Osteoblast (primary cell): ENCODE measurements around the gene CNKSR1. TPM values are rescaled to one million over a fixed set of nuclear protein-coding genes. Genes with fewer than 3 reads are reported as not detected.

Experiments
- DNase-seq: peaks from one replicate; pipeline ENCODE4 v3.0.0; 2011; ENCODE audit warnings: low spot score, mixed read lengths; ENCODE audit not compliant: insufficient read length; ENCODE audit errors: missing footprints
- H2AFZ ChIP-seq: 2 replicates; pipeline ENCODE4 v1.6.0; 2011; ENCODE audit warnings: mild to moderate bottlenecking, low read length
- H3K27ac ChIP-seq: 2 replicates; pipeline ENCODE4 v1.5.1; 2011; ENCODE audit warnings: mild to moderate bottlenecking, low read depth, low read length, moderate library complexity
- H3K27me3 ChIP-seq: 2 replicates; pipeline ENCODE4 v1.6.0; 2012; ENCODE audit warnings: mild to moderate bottlenecking, control low read depth, inconsistent platforms, low read length, moderate library complexity; ENCODE audit not compliant: insufficient read depth
- H3K36me3 ChIP-seq: 2 replicates; pipeline ENCODE4 v1.5.1; 2011; ENCODE audit warnings: mild to moderate bottlenecking, low read length, control low read depth, moderate library complexity; ENCODE audit not compliant: insufficient read depth
- H3K4me1 ChIP-seq: 2 replicates; pipeline ENCODE4 v1.5.1; 2011; ENCODE audit warnings: mild to moderate bottlenecking, low read length, control low read depth, moderate library complexity; ENCODE audit not compliant: insufficient read depth
- H3K4me2 ChIP-seq: 2 replicates; pipeline ENCODE4 v1.6.0; 2011; ENCODE audit warnings: mild to moderate bottlenecking, low read length; ENCODE audit not compliant: insufficient read depth
- H3K4me3 ChIP-seq: fragments of 200-600 bp; sonication (generic); 3 replicates; pipeline ENCODE4 v1.5.1; 2012; ENCODE audit warnings: mild to moderate bottlenecking, low read length, inconsistent platforms; ENCODE audit not compliant: insufficient read depth
- H3K79me2 ChIP-seq: 2 replicates; pipeline ENCODE4 v1.6.0; 2012; ENCODE audit warnings: mild to moderate bottlenecking, low read length, control low read depth, inconsistent platforms; ENCODE audit not compliant: insufficient read depth
- H3K9me3 ChIP-seq: 2 replicates; pipeline ENCODE4 v1.5.1; 2011; ENCODE audit warnings: low read depth, low read length, control low read depth
- H4K20me1 ChIP-seq: 2 replicates; pipeline ENCODE4 v1.6.0; 2012; ENCODE audit warnings: mild to moderate bottlenecking, low read length, control low read depth; ENCODE audit not compliant: insufficient read depth
- CTCF ChIP-seq: IDR thresholded peaks from 2 replicates; pipeline ENCODE4 v1.5.1; 2011; ENCODE audit warnings: mild to moderate bottlenecking, low read depth, low read length, moderate library complexity; ENCODE audit errors: extremely low read depth
- total RNA-seq: library from RNA; depleted of rRNA; stranded (reverse); fragments of >200 nt; gene quantifications from 2 replicates; pipeline ENCODE4 v1.2.3, GENCODE V29; 2012

Gene CNKSR1
- total RNA-seq, 1 donor = under 0.01 TPM

GRCh38 chr1:26190373-26190987 lies 13.2 kb downstream of the CNKSR1 start, which contains the start of gene CATSPER4:
CATSPER4 (plus strand) TSS chr1:26190602; CDS start chr1:26190628, 26 bp downstream.
- Histone ChIP-seq H3K27ac (no peak within 1 kb of the TSS), H3K4me3 (no peak within 1 kb of the TSS), H3K9me3 (no peaks in the 10 kb centered on the region), H2AFZ (no peak within 1 kb of the TSS), H3K79me2 (no peaks in the 10 kb centered on the region), H4K20me1 (no peaks in the 10 kb centered on the region), H3K27me3 (peaks cover 16% of the 10 kb centered on the region), H3K36me3 (no peaks in the 10 kb centered on the region), H3K4me1 (no peaks in the 10 kb centered on the region), H3K4me2 (no peak within 1 kb of the TSS)
- DNase-seq = peak; percentile 74
- peak; percentile 22 for TF ChIP-seq CTCF

GRCh38 chr1:26191739-26192138 lies 14.4 kb downstream of the CNKSR1 start:
- H3K27me3 ChIP-seq = peaks cover 16% of the 10 kb centered on the region
- no peaks in the 10 kb centered on the region for H4K20me1 ChIP-seq
- TF ChIP-seq CTCF = no peak
- H3K79me2 ChIP-seq = no peaks in the 10 kb centered on the region
- H3K9me3 ChIP-seq = no peaks in the 10 kb centered on the region
- H3K4me2 ChIP-seq = no peak overlapping the region
- H2AFZ ChIP-seq = no peak overlapping the region
- no peak overlapping the region for H3K27ac ChIP-seq
- no peaks in the 10 kb centered on the region for H3K4me1 ChIP-seq
- no peak overlapping the region for H3K4me3 ChIP-seq
- H3K36me3 ChIP-seq = no peaks in the 10 kb centered on the region
- DNase-seq = no peak

GRCh38 chr1:26195805-26196204 lies 18.5 kb downstream of the CNKSR1 start:
- TF ChIP-seq CTCF = no peak
- no peak overlapping the region for H3K27ac ChIP-seq
- no peak overlapping the region for H2AFZ ChIP-seq
- H3K4me3 ChIP-seq = no peak overlapping the region
- H3K79me2 ChIP-seq = no peaks in the 10 kb centered on the region
- no peak overlapping the region for H3K4me2 ChIP-seq
- H3K27me3 ChIP-seq = peaks cover 20% of the 10 kb centered on the region
- H3K36me3 ChIP-seq = no peaks in the 10 kb centered on the region
- DNase-seq = no peak
- no peaks in the 10 kb centered on the region for H3K9me3 ChIP-seq
- H3K4me1 ChIP-seq = no peaks in the 10 kb centered on the region
- no peaks in the 10 kb centered on the region for H4K20me1 ChIP-seq

- peaks cover 23% of the 10 kb centered on the region for H3K27me3 ChIP-seq
- H3K36me3 ChIP-seq = no peaks in the 10 kb centered on the region
- no peak overlapping the region for H3K4me3 ChIP-seq
- H2AFZ ChIP-seq = no peak overlapping the region
- H3K4me2 ChIP-seq = no peak overlapping the region
- no peak for TF ChIP-seq CTCF
- no peaks in the 10 kb centered on the region for H4K20me1 ChIP-seq
- no peak for DNase-seq
- H3K79me2 ChIP-seq = no peaks in the 10 kb centered on the region
- H3K4me1 ChIP-seq = no peaks in the 10 kb centered on the region
- H3K27ac ChIP-seq = no peak overlapping the region
- H3K9me3 ChIP-seq = no peaks in the 10 kb centered on the region
Measured at GRCh38 chr1:26197301-26197700, 20.0 kb downstream of the CNKSR1 start.
